Muscle layer of colon (tissue), 2 donors: ENCODE measurements around the gene TUFM.
"Not testable (repeated sequence)": the region's sequence is repeated elsewhere in the genome, so short reads cannot be mapped to it uniquely, and the experiment has no call there.

ENCODE experiments used
- H3K27ac ChIP-seq: one replicate; pipeline ENCODE4 v1.7.0; 2013; ENCODE audit warnings: low read depth, mild to moderate bottlenecking, low read length, moderate library complexity
- H3K27me3 ChIP-seq, 2 donors: one replicate each; pipeline ENCODE4 v1.7.0; 2013; ENCODE audit warnings: low read length in 2 of 2, mild to moderate bottlenecking in 2 of 2; ENCODE audit not compliant: insufficient read depth in 2 of 2, control insufficient read depth in 1 of 2
- H3K36me3 ChIP-seq: one replicate; pipeline ENCODE4 v1.7.0; 2013; ENCODE audit warnings: mild to moderate bottlenecking, low read length; ENCODE audit not compliant: insufficient read depth
- H3K4me1 ChIP-seq: one replicate; pipeline ENCODE4 v1.7.0; 2013; ENCODE audit warnings: mild to moderate bottlenecking, low read length; ENCODE audit not compliant: insufficient read depth
- H3K4me3 ChIP-seq, 2 donors: one replicate each; pipeline ENCODE4 v1.7.0; 2013; ENCODE audit warnings: low read length in 2 of 2, low read depth in 1 of 2, mild to moderate bottlenecking in 1 of 2, moderate library complexity in 1 of 2
- H3K9ac ChIP-seq: one replicate; pipeline ENCODE4 v1.7.0; 2013; ENCODE audit warnings: low read length
- H3K9me3 ChIP-seq: one replicate; pipeline ENCODE4 v1.7.0; 2013; ENCODE audit warnings: mild to moderate bottlenecking, low read length
- donor health status: abdominal sarcoma.
- donor health status: Adenocarcinoma of cecum.

TUFM gene

DNA sequence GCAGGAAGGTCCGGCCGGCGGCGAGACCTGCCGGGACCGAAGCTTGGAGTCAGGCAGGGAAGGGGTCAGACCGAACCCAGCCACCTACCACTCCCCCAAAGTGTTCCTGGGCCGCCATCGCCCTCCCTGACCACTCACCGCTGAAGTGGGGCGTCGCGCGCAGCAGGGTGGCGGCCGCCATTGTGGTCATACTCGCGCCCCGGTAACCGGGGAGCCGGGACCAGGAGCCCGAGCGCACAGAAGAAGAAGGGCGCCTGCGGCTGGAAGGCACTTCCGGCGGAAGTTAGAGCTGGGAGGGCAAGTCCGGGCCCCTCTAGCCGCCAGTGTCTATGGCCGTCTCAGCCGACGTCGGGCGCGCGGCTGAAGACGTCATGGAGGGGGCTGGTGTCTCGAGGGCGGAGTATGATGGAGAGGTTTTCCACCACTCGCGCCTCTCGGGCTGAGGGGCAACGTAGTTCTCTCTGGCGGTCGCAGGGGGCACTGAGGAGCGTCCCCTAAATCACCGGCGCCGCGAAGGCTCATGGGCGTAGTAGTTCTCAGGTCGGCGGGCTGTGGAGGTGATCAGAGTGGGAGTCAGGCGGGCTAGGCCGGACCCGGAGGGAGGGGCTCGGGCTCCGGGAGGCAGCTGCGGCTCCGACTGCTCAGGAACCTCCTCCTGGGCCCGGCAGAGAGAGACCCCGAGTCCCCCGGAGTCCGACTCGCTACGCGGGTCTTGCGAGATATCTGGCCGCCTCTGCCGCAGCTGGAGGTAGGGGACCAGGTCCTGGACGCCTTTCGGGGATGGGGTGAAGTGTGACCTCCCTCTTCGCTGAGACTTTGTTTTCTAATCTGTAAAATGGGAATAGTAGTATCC is at the start of gene TUFM:
TSS of gene TUFM (minus strand) at position 269 of the 853 bp plus-strand sequence. CDS start at position 190, 79 bp downstream.
- H3K4me3 ChIP-seq = peak within 1 kb of the TSS; percentile 75 to 89
- peak within 1 kb of the TSS; percentile 93 for H3K9ac ChIP-seq
- peak within 1 kb of the TSS; percentile 94 for H3K27ac ChIP-seq
- no peaks in the 10 kb centered on the region for H3K9me3 ChIP-seq
- H3K36me3 ChIP-seq = peaks cover 29% of the 10 kb centered on the region
- no peaks in the 10 kb centered on the region for H3K27me3 ChIP-seq
- peaks cover 19% of the 10 kb centered on the region for H3K4me1 ChIP-seq

DNA sequence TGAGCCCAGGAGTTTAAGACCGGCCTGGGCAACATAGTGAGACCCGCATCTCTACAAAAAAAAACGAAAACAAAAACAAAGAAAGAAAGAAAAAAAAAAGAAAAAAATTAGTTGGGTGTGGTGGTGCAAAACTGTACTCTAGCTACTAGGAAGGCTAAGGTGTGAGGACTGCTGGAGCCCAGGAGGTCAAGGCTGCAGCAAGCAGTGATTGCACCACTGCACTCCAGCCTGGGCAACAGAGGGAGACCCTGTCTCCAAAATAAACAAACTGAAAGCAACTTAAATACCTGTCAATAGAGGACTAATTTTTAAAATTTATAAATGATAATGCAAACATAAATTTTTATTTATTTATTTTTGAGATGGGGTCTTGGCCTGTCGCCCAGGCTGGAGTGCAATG is 49.5 kb upstream of the TUFM start:
- H3K9me3 ChIP-seq = no peaks in the 10 kb centered on the region

DNA sequence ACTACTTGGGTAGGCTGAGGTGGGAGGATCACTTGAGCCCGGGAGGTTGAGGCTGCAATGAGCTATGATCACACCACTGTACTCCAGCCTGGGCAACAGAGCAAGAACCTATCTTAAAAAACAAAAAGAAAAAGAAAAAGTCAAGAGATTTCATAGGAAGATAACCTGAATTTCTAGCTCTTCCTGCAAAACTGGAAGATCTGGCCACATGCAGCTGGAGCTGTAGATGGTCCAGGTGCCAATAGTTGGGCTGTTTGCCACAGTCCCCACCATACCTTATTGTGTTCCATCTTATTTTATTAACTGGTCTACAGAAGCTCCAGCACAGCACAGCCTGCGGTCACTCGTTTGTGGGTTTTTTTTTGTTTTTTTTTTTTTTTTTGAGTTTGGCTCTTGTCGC is 47.1 kb upstream of the TUFM start:
- H3K4me3 ChIP-seq = no peak overlapping the region
- no peaks in the 10 kb centered on the region for H3K36me3 ChIP-seq
- H3K9ac ChIP-seq = no peak overlapping the region
- no peaks in the 10 kb centered on the region for H3K27me3 ChIP-seq
- no peaks in the 10 kb centered on the region for H3K4me1 ChIP-seq
- no peaks in the 10 kb centered on the region for H3K9me3 ChIP-seq
- no peak overlapping the region for H3K27ac ChIP-seq

More for the DNA sequence above, 49.5 kb upstream of the TUFM start:
- no peaks in the 10 kb centered on the region for H3K27me3 ChIP-seq
- H3K9ac ChIP-seq = no peak overlapping the region
- no peaks in the 10 kb centered on the region for H3K4me1 ChIP-seq
- H3K4me3 ChIP-seq = no peak overlapping the region
- no peaks in the 10 kb centered on the region for H3K36me3 ChIP-seq
- H3K27ac ChIP-seq = no peak overlapping the region

DNA sequence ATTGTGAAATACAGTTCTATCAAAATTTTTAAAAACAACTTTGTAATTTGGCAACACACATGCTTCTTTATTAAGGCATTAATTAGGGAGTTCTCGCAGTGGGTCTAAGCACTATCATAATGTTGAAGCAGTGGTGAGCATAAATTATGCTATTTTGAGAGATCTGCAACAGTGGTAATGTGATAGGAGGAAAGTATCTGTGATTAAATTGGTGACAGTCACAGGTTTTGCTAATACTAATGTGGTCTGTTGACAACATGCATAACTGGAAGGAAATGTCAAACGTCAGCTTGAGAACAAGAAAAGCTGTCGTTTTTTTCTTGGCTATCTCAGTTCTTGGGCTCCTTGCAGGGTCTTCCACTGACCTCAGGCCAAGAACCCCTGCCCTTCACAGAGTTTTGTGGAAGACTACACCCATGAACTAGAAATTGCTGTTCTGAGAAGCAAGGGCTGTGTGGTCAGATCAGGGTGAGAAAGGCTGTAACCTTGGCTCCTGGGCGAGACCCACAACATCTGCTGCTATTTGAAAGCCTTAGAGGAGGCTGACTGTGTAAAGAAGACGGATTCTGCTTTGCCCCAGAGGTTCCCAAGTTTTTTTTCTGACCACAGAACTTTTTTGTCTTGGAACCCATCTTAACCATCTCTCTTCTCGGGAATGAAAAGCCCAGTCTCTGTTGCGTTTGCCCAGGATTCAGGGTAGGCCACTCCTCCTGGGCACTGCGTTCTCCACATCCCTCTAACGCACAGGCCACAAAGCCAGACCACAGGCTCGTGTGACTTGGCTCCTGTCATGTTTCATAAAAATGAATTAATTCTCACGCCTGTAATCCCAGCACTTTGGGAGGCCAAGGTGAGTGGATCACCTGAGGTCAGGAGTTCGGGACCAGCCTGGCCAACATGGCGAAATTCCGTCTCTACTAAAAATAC is 46.1 kb upstream of the TUFM start:
- Histone ChIP-seq H3K27ac (no peak overlapping the region), H3K4me1 (no peaks in the 10 kb centered on the region), H3K9me3 (no peaks in the 10 kb centered on the region), H3K27me3 (no peaks in the 10 kb centered on the region), H3K36me3 (no peaks in the 10 kb centered on the region), H3K4me3 (no peak overlapping the region), H3K9ac (no peak overlapping the region)

DNA sequence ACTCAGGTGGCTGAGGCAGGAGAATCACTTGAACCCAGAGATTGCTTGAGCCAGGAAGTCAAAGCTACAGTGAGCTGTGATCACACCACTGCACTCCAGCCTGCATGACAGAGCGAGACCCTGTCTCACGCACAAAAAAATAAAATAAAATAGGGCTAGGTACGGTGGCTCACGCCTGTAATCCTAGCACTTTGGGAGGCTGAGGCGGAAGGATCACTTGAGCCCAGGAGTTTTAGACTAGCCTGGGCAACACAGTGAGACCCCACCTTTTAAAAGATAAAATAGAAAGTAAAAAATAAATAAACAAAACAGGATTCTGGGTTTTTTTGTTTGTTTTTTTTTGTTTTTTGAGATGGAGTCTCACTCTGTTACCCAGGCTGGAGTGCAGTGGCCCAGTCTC is 44.2 kb upstream of the TUFM start:
- H3K4me3 ChIP-seq, H3K9ac ChIP-seq, H3K36me3 ChIP-seq, H3K9me3 ChIP-seq, H3K4me1 ChIP-seq, H3K27ac ChIP-seq, H3K27me3 ChIP-seq: not testable (repeated sequence)

- H3K9ac ChIP-seq = no peak overlapping the region
- H3K4me3 ChIP-seq = no peak overlapping the region
- no peaks in the 10 kb centered on the region for H3K4me1 ChIP-seq
- no peak overlapping the region for H3K27ac ChIP-seq
- H3K9me3 ChIP-seq = no peaks in the 10 kb centered on the region
- H3K27me3 ChIP-seq = peaks cover 0 to 4% of the 10 kb centered on the region in 2 donors
- H3K36me3 ChIP-seq = no peaks in the 10 kb centered on the region
Observed at GRCh38 chr16:28886945-28887344, 40.8 kb upstream of the TUFM start.

DNA sequence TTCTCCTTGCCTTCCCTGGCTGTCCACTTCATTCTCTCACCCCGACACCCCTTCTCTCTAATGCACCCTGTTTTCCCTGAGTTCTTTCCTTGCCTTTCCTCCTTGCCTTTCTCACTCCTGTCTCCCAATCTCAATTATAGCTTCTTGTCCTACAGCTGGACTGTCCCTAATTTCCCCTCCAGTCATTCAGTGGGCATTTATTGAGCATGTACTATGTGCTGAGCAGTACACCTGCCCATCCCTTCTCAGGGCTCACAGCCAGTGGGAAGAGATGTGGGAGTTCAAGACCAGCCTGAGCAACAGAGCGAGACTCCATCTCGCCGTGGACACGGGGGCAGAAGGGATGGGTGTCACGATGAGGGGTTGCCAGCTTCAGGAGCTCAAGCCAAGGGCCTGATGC is 37.9 kb upstream of the TUFM start:
- H3K4me3 ChIP-seq = no peak overlapping the region
- peaks cover 12% of the 10 kb centered on the region for H3K4me1 ChIP-seq
- no peaks in the 10 kb centered on the region for H3K9me3 ChIP-seq
- no peak overlapping the region for H3K9ac ChIP-seq
- H3K36me3 ChIP-seq = no peaks in the 10 kb centered on the region
- H3K27me3 ChIP-seq = peaks cover 0 to 16% of the 10 kb centered on the region in 2 donors
- H3K27ac ChIP-seq = no peak overlapping the region

- peaks cover 15% of the 10 kb centered on the region for H3K4me1 ChIP-seq
- no peaks in the 10 kb centered on the region for H3K36me3 ChIP-seq
- no peaks in the 10 kb centered on the region for H3K9me3 ChIP-seq
- H3K27me3 ChIP-seq = peaks cover 0 to 16% of the 10 kb centered on the region in 2 donors
- H3K27ac ChIP-seq = no peak overlapping the region
- H3K4me3 ChIP-seq = no peak overlapping the region
- no peak overlapping the region for H3K9ac ChIP-seq
Observed at GRCh38 chr16:28883221-28883996, 37.3 kb upstream of the TUFM start.

DNA sequence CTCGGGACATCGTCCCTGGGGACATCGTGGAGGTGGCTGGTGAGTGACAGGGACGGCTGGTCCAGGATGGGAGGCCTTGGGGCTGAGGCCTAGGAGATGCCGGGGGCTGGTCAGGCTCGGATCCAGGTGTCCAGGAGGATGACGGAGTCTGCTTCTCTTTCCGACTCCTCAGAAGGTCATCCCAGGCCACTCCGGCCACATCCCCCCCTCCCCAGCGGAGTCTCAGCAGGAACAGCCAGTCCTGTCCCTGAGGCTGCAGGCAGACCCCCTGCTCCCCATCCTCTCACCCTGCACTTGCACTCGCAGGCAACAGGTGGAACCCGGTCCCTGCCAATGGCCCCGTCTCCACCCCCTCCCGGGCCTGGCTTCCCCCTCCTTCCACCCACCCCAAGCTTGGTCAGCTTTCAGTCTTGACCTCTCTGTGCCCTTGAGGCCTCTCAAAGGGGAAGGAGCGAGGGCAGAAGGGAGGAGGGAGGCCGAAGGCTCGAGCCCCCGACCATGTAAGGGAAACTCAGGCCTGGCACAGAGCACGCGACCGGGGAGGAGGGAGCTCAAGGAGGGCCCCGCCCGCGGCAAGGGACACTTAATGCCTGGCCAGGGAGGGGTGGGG is 36.5 kb upstream of the TUFM start:
- Histone ChIP-seq H3K9me3 (no peaks in the 10 kb centered on the region), H3K27ac (no peak overlapping the region), H3K4me1 (peaks cover 15% of the 10 kb centered on the region), H3K9ac (no peak overlapping the region), H3K4me3 (no peak overlapping the region), H3K36me3 (no peaks in the 10 kb centered on the region), H3K27me3 (peaks cover 0 to 16% of the 10 kb centered on the region in 2 donors)

DNA sequence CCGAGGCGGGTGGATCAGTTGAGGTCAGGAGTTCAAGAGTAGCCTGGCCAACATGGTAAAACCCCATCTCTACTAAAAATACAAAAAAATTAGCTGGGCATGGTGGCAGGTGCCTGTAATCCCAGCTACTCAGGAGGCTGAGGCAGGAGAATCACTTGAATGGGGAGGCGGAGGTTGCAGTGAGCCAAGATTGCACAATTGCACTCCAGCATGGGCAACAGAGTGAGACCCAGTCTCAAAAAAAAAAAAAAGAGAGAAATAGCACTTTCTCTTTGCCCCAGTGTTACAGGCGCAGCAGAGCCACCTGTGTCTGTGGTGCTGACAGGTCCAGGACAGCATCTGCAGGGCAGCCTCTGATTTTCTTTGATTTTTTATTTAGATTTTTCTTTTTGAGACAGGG is 35.4 kb upstream of the TUFM start:
- not testable (repeated sequence) for H3K9me3 ChIP-seq

More for the DNA sequence above, 35.4 kb upstream of the TUFM start:
- Histone ChIP-seq H3K27me3 (peaks cover 0 to 16% of the 10 kb centered on the region in 2 donors), H3K4me1 (peaks cover 15% of the 10 kb centered on the region)
- not testable (repeated sequence) for H3K4me3 ChIP-seq, H3K9ac ChIP-seq, H3K27ac ChIP-seq, H3K36me3 ChIP-seq
